ENCODE results near the gene CMSS1.

The CMSS1 gene

DNA sequence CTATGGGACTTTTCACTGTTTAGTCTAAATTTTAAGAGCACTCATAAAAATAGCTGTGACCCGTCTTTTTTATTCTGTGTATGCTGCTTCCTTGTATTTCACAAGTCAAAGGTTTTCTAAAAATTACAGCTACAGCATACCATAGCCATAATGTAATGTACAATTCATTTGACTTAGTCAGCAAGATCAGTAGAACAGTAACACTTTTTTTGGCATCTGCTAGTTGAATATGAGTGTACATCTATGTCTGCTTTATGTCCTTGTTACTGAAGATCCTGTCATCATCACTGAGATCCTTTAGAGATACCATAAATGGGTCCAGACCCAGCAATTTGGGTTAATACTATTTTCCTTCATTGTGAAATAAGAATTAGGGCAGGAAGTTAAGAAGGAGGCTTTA, 42.2 kb downstream of the CMSS1 start:
- TF ChIP-seq, protein P1, sequence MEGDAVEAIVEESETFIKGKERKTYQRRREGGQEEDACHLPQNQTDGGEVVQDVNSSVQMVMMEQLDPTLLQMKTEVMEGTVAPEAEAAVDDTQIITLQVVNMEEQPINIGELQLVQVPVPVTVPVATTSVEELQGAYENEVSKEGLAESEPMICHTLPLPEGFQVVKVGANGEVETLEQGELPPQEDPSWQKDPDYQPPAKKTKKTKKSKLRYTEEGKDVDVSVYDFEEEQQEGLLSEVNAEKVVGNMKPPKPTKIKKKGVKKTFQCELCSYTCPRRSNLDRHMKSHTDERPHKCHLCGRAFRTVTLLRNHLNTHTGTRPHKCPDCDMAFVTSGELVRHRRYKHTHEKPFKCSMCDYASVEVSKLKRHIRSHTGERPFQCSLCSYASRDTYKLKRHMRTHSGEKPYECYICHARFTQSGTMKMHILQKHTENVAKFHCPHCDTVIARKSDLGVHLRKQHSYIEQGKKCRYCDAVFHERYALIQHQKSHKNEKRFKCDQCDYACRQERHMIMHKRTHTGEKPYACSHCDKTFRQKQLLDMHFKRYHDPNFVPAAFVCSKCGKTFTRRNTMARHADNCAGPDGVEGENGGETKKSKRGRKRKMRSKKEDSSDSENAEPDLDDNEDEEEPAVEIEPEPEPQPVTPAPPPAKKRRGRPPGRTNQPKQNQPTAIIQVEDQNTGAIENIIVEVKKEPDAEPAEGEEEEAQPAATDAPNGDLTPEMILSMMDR (IDR thresholded peaks at IDR 0.05), result no peak
- Histone ChIP-seq H3K36me3 (ENCODE audit: control insufficient read depth, insufficient read depth, low read length) (no peaks in the 10 kb centered on the region), H3K4me1 (peaks cover 10% of the 10 kb centered on the region), H3K27me3 (ENCODE audit: control insufficient read depth, insufficient read depth, low read length) (no peaks in the 10 kb centered on the region), H2AFZ (no peak overlapping the region), H3K4me2 (ENCODE audit: low read length) (no peak overlapping the region), H3K4me3 (ENCODE audit: low read depth, low read length) (no peak overlapping the region), H3K27ac (no peak overlapping the region), H3K9ac (no peak overlapping the region), H3K9me3 (ENCODE audit: control insufficient read depth, low read length) (no peaks in the 10 kb centered on the region), H3K79me2 (peaks cover 28% of the 10 kb centered on the region)

DNA sequence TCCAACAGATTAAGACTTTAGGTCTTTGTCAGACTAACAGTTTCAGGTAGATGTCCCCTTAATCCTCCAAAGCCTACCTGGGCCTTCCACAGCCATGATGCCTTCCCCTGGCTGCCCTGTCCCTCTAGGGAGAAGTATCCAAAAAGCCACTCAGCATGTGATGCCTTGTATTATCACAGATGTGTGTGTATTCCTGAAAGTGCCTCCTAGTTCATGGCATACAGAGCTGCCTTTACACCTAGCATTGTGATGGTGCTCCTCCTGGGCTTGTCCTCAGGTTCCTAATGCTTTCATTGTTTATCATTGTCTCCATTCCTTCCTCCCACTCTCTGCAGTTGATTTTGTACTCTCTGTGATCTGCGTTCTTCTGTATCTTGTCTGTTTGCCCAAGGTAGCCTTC, 43.6 kb downstream of the CMSS1 start:
- no peaks in the 10 kb centered on the region for H3K36me3 ChIP-seq (ENCODE audit: control insufficient read depth, insufficient read depth, low read length)
- H3K9ac ChIP-seq, result no peak overlapping the region
- H3K4me2 ChIP-seq (ENCODE audit: low read length), result no peak overlapping the region
- peaks cover 25% of the 10 kb centered on the region for H3K79me2 ChIP-seq
- no peak overlapping the region for H3K27ac ChIP-seq
- TF ChIP-seq, protein P1 (IDR thresholded peaks at IDR 0.05), result no peak
- H3K4me1 ChIP-seq, result peaks cover 11% of the 10 kb centered on the region
- no peaks in the 10 kb centered on the region for H3K27me3 ChIP-seq (ENCODE audit: control insufficient read depth, insufficient read depth, low read length)
- no peak overlapping the region for H2AFZ ChIP-seq
- H3K9me3 ChIP-seq (ENCODE audit: control insufficient read depth, low read length), result no peaks in the 10 kb centered on the region
- H3K4me3 ChIP-seq (ENCODE audit: low read depth, low read length), result no peak overlapping the region

DNA sequence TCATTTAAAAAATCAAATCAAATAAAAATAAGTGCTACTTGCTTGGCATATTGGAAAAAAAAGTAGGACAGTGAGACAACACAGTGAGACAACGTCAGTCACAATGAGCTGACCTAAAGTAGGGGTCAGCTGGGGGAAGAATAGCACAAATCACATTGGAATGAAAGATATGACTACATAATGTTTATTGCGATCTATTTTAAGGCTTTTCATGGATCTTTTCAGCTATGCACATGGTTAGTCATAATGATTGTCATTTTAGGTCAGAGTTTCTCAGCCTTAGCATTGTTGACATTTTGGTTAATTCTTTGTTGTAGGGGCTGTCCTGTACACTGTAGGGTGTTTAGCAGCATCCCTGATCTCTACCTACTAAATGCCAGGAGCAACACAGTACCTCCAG, 44.5 kb downstream of the CMSS1 start:
- no peaks in the 10 kb centered on the region for H3K27me3 ChIP-seq (ENCODE audit: control insufficient read depth, insufficient read depth, low read length)
- H3K9ac ChIP-seq, result no peak overlapping the region
- no peaks in the 10 kb centered on the region for H3K9me3 ChIP-seq (ENCODE audit: control insufficient read depth, low read length)
- H3K36me3 ChIP-seq (ENCODE audit: control insufficient read depth, insufficient read depth, low read length), result no peaks in the 10 kb centered on the region
- no peak overlapping the region for H3K4me3 ChIP-seq (ENCODE audit: low read depth, low read length)
- no peak overlapping the region for H3K27ac ChIP-seq
- H2AFZ ChIP-seq, result no peak overlapping the region
- peaks cover 21% of the 10 kb centered on the region for H3K4me1 ChIP-seq
- peaks cover 24% of the 10 kb centered on the region for H3K79me2 ChIP-seq
- no peak overlapping the region for H3K4me2 ChIP-seq (ENCODE audit: low read length)
- TF ChIP-seq, protein P1 (IDR thresholded peaks at IDR 0.05), result no peak

DNA sequence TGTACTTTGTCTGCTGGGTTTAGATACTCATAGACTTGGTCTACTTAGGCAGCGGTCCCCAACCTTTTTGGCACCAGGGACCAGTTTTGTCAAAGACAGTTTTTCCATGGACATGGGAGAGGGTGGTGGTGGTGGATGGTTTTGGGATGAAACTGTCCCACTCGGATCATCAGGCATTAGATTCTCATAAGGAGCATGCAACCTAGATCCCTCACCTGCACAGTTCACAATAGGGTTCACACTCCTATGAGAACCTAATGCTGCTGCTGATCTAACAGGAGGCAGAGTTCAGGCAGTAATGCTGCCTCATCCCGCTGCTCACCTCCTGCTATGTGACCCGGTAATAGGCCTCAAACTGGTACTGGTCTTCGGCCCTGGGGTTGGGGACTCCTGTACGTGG, 45.3 kb downstream of the CMSS1 start:
- H3K79me2 ChIP-seq, result peaks cover 25% of the 10 kb centered on the region

DNA sequence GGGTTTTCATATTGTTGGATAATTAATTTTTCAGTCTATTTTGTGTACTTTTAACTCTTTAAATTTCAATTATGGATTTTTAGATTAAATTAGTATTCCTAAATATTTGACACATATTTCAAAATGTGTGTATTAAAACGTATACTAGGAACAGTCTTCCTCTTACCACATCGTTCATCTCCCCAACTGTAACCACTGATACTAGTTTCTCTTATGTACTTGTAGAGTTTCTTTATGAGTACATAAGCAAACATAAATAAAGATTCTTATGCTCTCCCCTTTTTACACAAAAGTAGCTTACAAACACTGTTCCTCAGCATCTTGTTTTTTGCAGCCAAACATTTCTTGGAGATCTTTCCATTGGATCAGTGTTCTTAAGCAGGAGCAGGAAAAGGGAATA, 45.9 kb downstream of the CMSS1 start:
- Histone ChIP-seq H3K4me1 (peaks cover 27% of the 10 kb centered on the region), H3K9me3 (ENCODE audit: control insufficient read depth, low read length) (no peaks in the 10 kb centered on the region), H3K27ac (no peak overlapping the region), H3K4me2 (ENCODE audit: low read length) (no peak overlapping the region), H3K36me3 (ENCODE audit: control insufficient read depth, insufficient read depth, low read length) (no peaks in the 10 kb centered on the region), H2AFZ (no peak overlapping the region), H3K27me3 (ENCODE audit: control insufficient read depth, insufficient read depth, low read length) (no peaks in the 10 kb centered on the region), H3K4me3 (ENCODE audit: low read depth, low read length) (no peak overlapping the region), H3K9ac (no peak overlapping the region), H3K79me2 (peaks cover 29% of the 10 kb centered on the region)
- TF ChIP-seq, protein P1 (IDR thresholded peaks at IDR 0.05), result no peak

More for the DNA sequence above, 45.3 kb downstream of the CMSS1 start:
- Histone ChIP-seq H3K4me1 (peaks cover 27% of the 10 kb centered on the region), H3K4me2 (ENCODE audit: low read length) (no peak overlapping the region), H3K9ac (no peak overlapping the region), H3K9me3 (ENCODE audit: control insufficient read depth, low read length) (no peaks in the 10 kb centered on the region), H3K27me3 (ENCODE audit: control insufficient read depth, insufficient read depth, low read length) (no peaks in the 10 kb centered on the region), H2AFZ (no peak overlapping the region), H3K27ac (no peak overlapping the region), H3K36me3 (ENCODE audit: control insufficient read depth, insufficient read depth, low read length) (no peaks in the 10 kb centered on the region), H3K4me3 (ENCODE audit: low read depth, low read length) (no peak overlapping the region)
- TF ChIP-seq, protein P1 (IDR thresholded peaks at IDR 0.05), result no peak
